Measurements from ENCODE around the gene LHFPL2. TPM values are rescaled to one million over a fixed set of nuclear protein-coding genes. Genes with fewer than 3 reads are reported as not detected.

LHFPL2 gene
- total and polyA plus RNA-seq, 9 of the 15 experiments (the other 6 are each of a cell fraction or from before 2014, with no cell fraction given), result 1.0 to 6.6 (median 4.6) TPM

GRCh38 chr5:78629624-78630023, 18.9 kb downstream of the LHFPL2 start:
- no peak overlapping the region for H3K9ac ChIP-seq (ENCODE audit: insufficient read depth in 1 of 2, low read depth in 2 of 2, low read length in 2 of 2)
- H3K4me2 ChIP-seq (ENCODE audit: insufficient read depth, low read length), result no peak overlapping the region
- BruUV-seq (replicated peaks), result no TSS peak
- H4K20me1 ChIP-seq (replicated peaks; ENCODE audit: control insufficient read depth, insufficient read depth, low read length), result no peaks in the 10 kb centered on the region
- WGBS (ENCODE audit: insufficient coverage, low coverage, missing lambda C conversion rate), result 37% methylated on average over 3 of the region's 3 CpGs
- H2AFZ ChIP-seq (ENCODE audit: low read depth, low read length), result no peak overlapping the region
- in situ Hi-C loops (cut with MboI) (loop anchor here (10.0 kb wide), 1 partner anchor 165 kb away; no protein-coding TSS in a partner anchor), intact Hi-C loops (cut with micrococcal nuclease) (loop anchor here (5.0 to 10.0 kb wide), 2 partner anchors 157 to 335 kb away; no protein-coding TSS in a partner anchor)
- no peak overlapping the region for H3K27ac ChIP-seq (ENCODE audit: extremely low read depth, low read depth, low read length)
- no peak for FAIRE-seq
- CTCF ChIA-PET (ENCODE audit: low intra/inter-chr PET ratio), result no interaction called here
- DNase-seq (ENCODE audit: extremely low read depth in 1 of 4, low spot score in 3 of 4), result no peak
- no peak overlapping the region for H3K4me3 ChIP-seq
- POLR2A ChIA-PET, result interaction anchor here (1.0 to 1.7 kb wide), 3 partner anchors 13 to 355 kb away, joined by 3 read pairs; no protein-coding TSS in a partner anchor
- no peaks in the 10 kb centered on the region; the same call in 2 of the 3 replicates for H3K36me3 ChIP-seq (ENCODE audit: control insufficient read depth, insufficient read depth, low read length)
- no peak for ATAC-seq
- no peaks in the 10 kb centered on the region for H3K27me3 ChIP-seq (ENCODE audit: control insufficient read depth in 2 of 2, insufficient read depth in 2 of 2, low read length in 2 of 2)
- peaks cover 0 to 4% of the 10 kb centered on the region in 2 experiments; a peak in 3 of 5 replicates for H3K4me1 ChIP-seq (replicated peaks in 1 of 2; ENCODE audit: control insufficient read depth in 2 of 2, insufficient read depth in 2 of 2, low read length in 2 of 2)
- H3K79me2 ChIP-seq (ENCODE audit: control insufficient read depth, insufficient read depth, low read length), result no peaks in the 10 kb centered on the region
- no peaks in the 10 kb centered on the region for H3K9me1 ChIP-seq (ENCODE audit: control insufficient read depth, insufficient read depth, low read length)
- peaks cover 5% of the 10 kb centered on the region; the same call in 1 of the 2 replicates for H3K9me3 ChIP-seq (replicated peaks; ENCODE audit: control insufficient read depth, insufficient read depth, low read depth, low read length)
- TF ChIP-seq SRSF7 (optimal IDR thresholded peaks at IDR 0.05; ENCODE audit: low read depth, low read length) (no peak), ZBTB40 (IDR thresholded peaks at IDR 0.05) (no peak), ZBTB40 (CRISPR knock-in tag; IDR thresholded peaks at IDR 0.05) (no peak), ZNF639 (CRISPR knock-in tag; conservative IDR thresholded peaks at IDR 0.05 in 1 of 2, IDR thresholded peaks at IDR 0.05 in 1 of 2) (no peak), ZNF717 (CRISPR knock-in tag; IDR thresholded peaks at IDR 0.05) (no peak), RFX5 (IDR thresholded peaks at IDR 0.05; ENCODE audit: low read depth, low read length) (no peak), AFF4 (CRISPR knock-in tag; IDR thresholded peaks at IDR 0.05) (no peak)

All from K562 (cell line).